ENCODE data around the gene XRCC5.

The XRCC5 gene

GRCh38 chr2:216216951-216217903 lies 108.1 kb downstream of the XRCC5 start:
- FAIRE-seq = no peak

GRCh38 chr2:216217904-216218260 lies 108.7 kb downstream of the XRCC5 start:
- DNase-seq (ENCODE audit: insufficient read length, low spot score) = no peak
- FAIRE-seq = no peak

More at GRCh38 chr2:216216951-216217903, 108.1 kb downstream of the XRCC5 start:
- peak; percentile 72 for DNase-seq (ENCODE audit: insufficient read length, low spot score)

- no peak for DNase-seq (ENCODE audit: insufficient read length, low spot score)
- FAIRE-seq = no peak
Observed at GRCh38 chr2:216219861-216220260, 110.7 kb downstream of the XRCC5 start.

- DNase-seq (ENCODE audit: insufficient read length, low spot score) = no peak
- no peak for FAIRE-seq
Observed at GRCh38 chr2:216220976-216221375, 111.8 kb downstream of the XRCC5 start.

- no peak for FAIRE-seq
- no peak for DNase-seq (ENCODE audit: insufficient read length, low spot score)
Observed at GRCh38 chr2:216221811-216222210, 112.7 kb downstream of the XRCC5 start.

- DNase-seq (ENCODE audit: insufficient read length, low spot score) (no peak), FAIRE-seq (no peak)
Observed at GRCh38 chr2:216222650-216223352, 113.7 kb downstream of the XRCC5 start.

GRCh38 chr2:216224388-216224787 lies 115.2 kb downstream of the XRCC5 start:
- no peak for FAIRE-seq

GRCh38 chr2:216229277-216229914 lies 120.2 kb downstream of the XRCC5 start:
- FAIRE-seq (no peak), DNase-seq (ENCODE audit: insufficient read length, low spot score) (no peak)

More at GRCh38 chr2:216224388-216224787, 115.2 kb downstream of the XRCC5 start:
- no peak for DNase-seq (ENCODE audit: insufficient read length, low spot score)

GRCh38 chr2:216231867-216232266 lies 122.7 kb downstream of the XRCC5 start:
- no peak for FAIRE-seq
- DNase-seq (ENCODE audit: insufficient read length, low spot score) = no peak

- DNase-seq (ENCODE audit: insufficient read length, low spot score) (no peak), FAIRE-seq (no peak)
Observed at GRCh38 chr2:216232721-216233120, 123.6 kb downstream of the XRCC5 start.

GRCh38 chr2:216233281-216233995 lies 124.3 kb downstream of the XRCC5 start:
- no peak for DNase-seq (ENCODE audit: insufficient read length, low spot score)
- no peak for FAIRE-seq

GRCh38 chr2:216234106-216234505 lies 125.0 kb downstream of the XRCC5 start:
- DNase-seq (ENCODE audit: insufficient read length, low spot score) (no peak), FAIRE-seq (no peak)

- FAIRE-seq (no peak), DNase-seq (ENCODE audit: insufficient read length, low spot score) (no peak)
Observed at GRCh38 chr2:216235462-216235861, 126.3 kb downstream of the XRCC5 start.

GRCh38 chr2:216235896-216236295 lies 126.7 kb downstream of the XRCC5 start:
- no peak for FAIRE-seq
- no peak for DNase-seq (ENCODE audit: insufficient read length, low spot score)

- no peak for FAIRE-seq
Observed at GRCh38 chr2:216236486-216236885, 127.3 kb downstream of the XRCC5 start.

GRCh38 chr2:216242365-216242764 lies 133.2 kb downstream of the XRCC5 start:
- FAIRE-seq (no peak), DNase-seq (ENCODE audit: insufficient read length, low spot score) (no peak)

More at GRCh38 chr2:216236486-216236885, 127.3 kb downstream of the XRCC5 start:
- DNase-seq (ENCODE audit: insufficient read length, low spot score) = no peak

- no peak for DNase-seq (ENCODE audit: insufficient read length, low spot score)
- FAIRE-seq = no peak
Observed at GRCh38 chr2:216243026-216243425, 133.9 kb downstream of the XRCC5 start.

- DNase-seq (ENCODE audit: insufficient read length, low spot score) (no peak), FAIRE-seq (no peak)
Observed at GRCh38 chr2:216245391-216245975, 136.3 kb downstream of the XRCC5 start.

- FAIRE-seq (no peak), DNase-seq (ENCODE audit: insufficient read length, low spot score) (no peak)
Observed at GRCh38 chr2:216246766-216247165, 137.6 kb downstream of the XRCC5 start.
